ENCODE measurements around the gene PIGW. TPM values are rescaled to one million over a fixed set of nuclear protein-coding genes. Genes with fewer than 3 reads are reported as not detected.

The PIGW gene
- total RNA-seq, 4 donors from 2014 or later, result 2.7 to 5.7 (median 3.4) TPM

- Histone ChIP-seq H3K9me3 (no peaks in the 10 kb centered on the region), H3K27ac (no peak overlapping the region), H3K4me3 (no peak overlapping the region), H3K36me3 (peaks cover 0 to 84% (median 16%) of the 10 kb centered on the region in 3 donors), H3K4me1 (peaks cover 0 to 22% (median 0%) of the 10 kb centered on the region in 4 donors), H3K27me3 (no peaks in the 10 kb centered on the region)
- DNase-seq (ENCODE audit: low spot score in 2 of 2), result no peak
- WGBS, 2 donors, result 56 to 59% methylated on average over 7 of the region's 7 CpGs
- TF ChIP-seq EP300 (IDR thresholded peaks at IDR 0.05), result no peak
- no peak for TF ChIP-seq POLR2A (IDR thresholded peaks at IDR 0.05)
- no peak for TF ChIP-seq CTCF (IDR thresholded peaks at IDR 0.05)
Observed at GRCh38 chr17:36498560-36499300, 36.1 kb upstream of the PIGW start.

GRCh38 chr17:36500745-36501225 is 34.0 kb upstream of the PIGW start:
- 72 to 78% methylated on average over 15 of the region's 15 CpGs for WGBS, 2 donors
- Histone ChIP-seq H3K27me3 (no peaks in the 10 kb centered on the region), H3K27ac (no peak overlapping the region), H3K9me3 (no peaks in the 10 kb centered on the region), H3K4me3 (no peak overlapping the region), H3K36me3 (peaks cover 0 to 84% (median 13%) of the 10 kb centered on the region in 3 donors), H3K4me1 (peaks cover 0 to 19% (median 0%) of the 10 kb centered on the region in 4 donors)
- TF ChIP-seq EP300 (IDR thresholded peaks at IDR 0.05) (no peak), CTCF (IDR thresholded peaks at IDR 0.05) (no peak), POLR2A (IDR thresholded peaks at IDR 0.05) (no peak)
- no peak for DNase-seq (ENCODE audit: low spot score in 2 of 2)

GRCh38 chr17:36501351-36501750 is 33.4 kb upstream of the PIGW start:
- Histone ChIP-seq H3K27me3 (no peaks in the 10 kb centered on the region), H3K4me3 (no peak overlapping the region), H3K4me1 (peaks cover 0 to 19% (median 0%) of the 10 kb centered on the region in 4 donors), H3K9me3 (no peaks in the 10 kb centered on the region), H3K27ac (no peak overlapping the region), H3K36me3 (peaks cover 0 to 84% (median 13%) of the 10 kb centered on the region in 3 donors)
- TF ChIP-seq EP300 (IDR thresholded peaks at IDR 0.05) (no peak), CTCF (IDR thresholded peaks at IDR 0.05) (no peak), POLR2A (IDR thresholded peaks at IDR 0.05) (no peak)
- 88 to 95% methylated on average over 3 of the region's 3 CpGs for WGBS, 2 donors
- DNase-seq (ENCODE audit: low spot score in 2 of 2), result no peak

- 89 to 93% methylated on average over 6 of the region's 6 CpGs for WGBS, 2 donors
- TF ChIP-seq CTCF (IDR thresholded peaks at IDR 0.05), result no peak
- TF ChIP-seq EP300 (IDR thresholded peaks at IDR 0.05), result no peak
- no peak for TF ChIP-seq POLR2A (IDR thresholded peaks at IDR 0.05)
- Histone ChIP-seq H3K4me1 (peaks cover 0 to 19% (median 0%) of the 10 kb centered on the region in 4 donors), H3K36me3 (peaks cover 0 to 84% (median 8%) of the 10 kb centered on the region in 3 donors), H3K9me3 (no peaks in the 10 kb centered on the region), H3K27ac (no peak overlapping the region), H3K4me3 (no peak overlapping the region), H3K27me3 (no peaks in the 10 kb centered on the region)
- DNase-seq (ENCODE audit: low spot score in 2 of 2), result no peak
Observed at GRCh38 chr17:36501963-36502362, 32.8 kb upstream of the PIGW start.

GRCh38 chr17:36503456-36504155 is 31.2 kb upstream of the PIGW start:
- DNase-seq (ENCODE audit: low spot score in 2 of 2), result no peak
- whole genome bisulfite sequencing, 2 donors, result 58 to 72% methylated on average over 3 to 7 of the region's 7 CpGs
- Histone ChIP-seq H3K9me3 (no peaks in the 10 kb centered on the region), H3K27ac (no peak overlapping the region), H3K27me3 (no peaks in the 10 kb centered on the region), H3K36me3 (peaks cover 0 to 84% (median 9%) of the 10 kb centered on the region in 3 donors), H3K4me3 (no peak overlapping the region), H3K4me1 (peaks cover 0 to 14% (median 0%) of the 10 kb centered on the region in 4 donors)
- TF ChIP-seq POLR2A (IDR thresholded peaks at IDR 0.05) (no peak), EP300 (IDR thresholded peaks at IDR 0.05) (no peak), CTCF (IDR thresholded peaks at IDR 0.05) (no peak)

All from tibial nerve (tissue), 4 donors.